PC-3 (cell line): Measurements from ENCODE around the gene OR13C8.
"Not testable (repeated sequence)": the region's sequence is repeated elsewhere in the genome, so short reads cannot be mapped to it uniquely, and the experiment has no call there.

Experiments used
- EZH2 ChIP-seq: fragments of 300-600 bp; sonication (generic); IDR thresholded peaks from one replicate; pipeline ENCODE4 v1.6.1; 2017; ENCODE audit warnings: antibody characterized with exemption, mild to moderate bottlenecking, low read length; ENCODE audit not compliant: unreplicated experiment
- EZH2phosphoT487 ChIP-seq: fragments of 300-600 bp; sonication (generic); IDR thresholded peaks from 2 replicates; pipeline ENCODE4 v1.6.1; 2018; ENCODE audit warnings: mild to moderate bottlenecking, antibody characterized with exemption, low read length, borderline replicate concordance
- TF ChIP-seq, protein P1 (sequence below): fragments of 300-600 bp; sonication (generic); conservative IDR thresholded peaks from 2 replicates; pipeline ENCODE4 v1.5.1; 2017; ENCODE audit warnings: antibody characterized with exemption, low read depth, mild to moderate bottlenecking, low read length

DNA sequence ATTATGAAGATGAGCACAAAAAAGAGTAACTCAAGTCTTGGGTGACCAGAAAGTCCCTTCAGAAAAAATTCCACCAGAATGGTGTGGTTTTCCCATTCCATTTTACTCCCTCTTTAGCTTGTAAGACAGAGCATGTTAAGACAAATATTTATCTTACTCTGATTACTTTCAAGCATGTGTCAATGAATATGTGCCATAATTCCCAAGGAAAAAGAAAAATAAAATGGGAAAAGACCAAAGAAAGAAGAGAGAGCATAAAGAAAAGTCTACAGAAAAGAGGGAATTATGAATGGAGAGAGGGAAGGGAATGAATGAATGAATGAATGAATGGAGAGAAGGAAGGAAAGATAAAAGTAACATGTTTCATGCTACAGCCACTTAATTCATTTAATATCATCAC is 30.3 kb downstream of the OR13C8 start, which contains the start of gene OR13C5:
- TF ChIP-seq EZH2phosphoT487, EZH2: not testable (repeated sequence)
- TF ChIP-seq, protein P1, sequence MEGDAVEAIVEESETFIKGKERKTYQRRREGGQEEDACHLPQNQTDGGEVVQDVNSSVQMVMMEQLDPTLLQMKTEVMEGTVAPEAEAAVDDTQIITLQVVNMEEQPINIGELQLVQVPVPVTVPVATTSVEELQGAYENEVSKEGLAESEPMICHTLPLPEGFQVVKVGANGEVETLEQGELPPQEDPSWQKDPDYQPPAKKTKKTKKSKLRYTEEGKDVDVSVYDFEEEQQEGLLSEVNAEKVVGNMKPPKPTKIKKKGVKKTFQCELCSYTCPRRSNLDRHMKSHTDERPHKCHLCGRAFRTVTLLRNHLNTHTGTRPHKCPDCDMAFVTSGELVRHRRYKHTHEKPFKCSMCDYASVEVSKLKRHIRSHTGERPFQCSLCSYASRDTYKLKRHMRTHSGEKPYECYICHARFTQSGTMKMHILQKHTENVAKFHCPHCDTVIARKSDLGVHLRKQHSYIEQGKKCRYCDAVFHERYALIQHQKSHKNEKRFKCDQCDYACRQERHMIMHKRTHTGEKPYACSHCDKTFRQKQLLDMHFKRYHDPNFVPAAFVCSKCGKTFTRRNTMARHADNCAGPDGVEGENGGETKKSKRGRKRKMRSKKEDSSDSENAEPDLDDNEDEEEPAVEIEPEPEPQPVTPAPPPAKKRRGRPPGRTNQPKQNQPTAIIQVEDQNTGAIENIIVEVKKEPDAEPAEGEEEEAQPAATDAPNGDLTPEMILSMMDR, result not testable (repeated sequence)
